GM12892 (cell line): Measurements from ENCODE around the gene NADSYN1.

Source experiments
- DNase-seq: peaks from one replicate; pipeline ENCODE4 v3.0.0; 2011; ENCODE audit not compliant: insufficient read length
- FAIRE-seq: peaks from 2 replicates; lab custom pipeline; 2011; peaks lifted over from hg19 to GRCh38; lab: Jason Lieb, UNC
- POLR2A ChIP-seq: IDR thresholded peaks from 2 replicates; pipeline ENCODE4 v1.6.1; 2011; ENCODE audit warnings: low read depth, low read length, control low read depth
- POLR2AphosphoS5 ChIP-seq: IDR thresholded peaks from 2 replicates; pipeline ENCODE4 v1.6.1; 2011; ENCODE audit warnings: low read depth, low read length, control low read depth
- TAF1 ChIP-seq: IDR thresholded peaks from 2 replicates; pipeline ENCODE4 v1.6.1; 2011; ENCODE audit warnings: low read depth, mild to moderate bottlenecking, control low read depth, low read length, borderline replicate concordance

Gene NADSYN1

GRCh38 chr11:71542879-71543777, 90.1 kb downstream of the NADSYN1 start:
- DNase-seq (no peak), FAIRE-seq (peak; percentile 88)
- TF ChIP-seq POLR2A: no peak
- TF ChIP-seq POLR2AphosphoS5: no peak
- no peak for TF ChIP-seq TAF1

GRCh38 chr11:71543866-71544265, 90.9 kb downstream of the NADSYN1 start:
- TF ChIP-seq POLR2AphosphoS5 (no peak), TAF1 (no peak), POLR2A (no peak)
- FAIRE-seq (peak; percentile 51), DNase-seq (no peak)

GRCh38 chr11:71544525-71545214, 91.7 kb downstream of the NADSYN1 start:
- no peak for TF ChIP-seq TAF1
- TF ChIP-seq POLR2A: no peak
- no peak for TF ChIP-seq POLR2AphosphoS5
- DNase-seq (no peak), FAIRE-seq (no peak)

- DNase-seq: no peak
- TF ChIP-seq POLR2AphosphoS5 (no peak), TAF1 (no peak), POLR2A (no peak)
- FAIRE-seq: no peak
Observed at GRCh38 chr11:71545405-71545966, 92.5 kb downstream of the NADSYN1 start.

- DNase-seq: no peak
- TF ChIP-seq POLR2A (no peak), TAF1 (no peak), POLR2AphosphoS5 (no peak)
- no peak for FAIRE-seq
Observed at GRCh38 chr11:71548120-71548519, 95.1 kb downstream of the NADSYN1 start, which contains the start of gene KRTAP5-9. KRTAP5-9 (plus strand) TSS chr11:71548420; CDS start chr11:71548658, 238 bp downstream.

GRCh38 chr11:71548716-71549151, 95.7 kb downstream of the NADSYN1 start:
- no peak for TF ChIP-seq TAF1
- no peak for TF ChIP-seq POLR2AphosphoS5
- TF ChIP-seq POLR2A: no peak
- FAIRE-seq (peak; percentile 56), DNase-seq (no peak)
